Ammon's horn (tissue), 1 donor: ENCODE measurements around the gene PHF14.

Experiments
- DNase-seq: peaks from one replicate; pipeline ENCODE4 v3.0.0-alpha.2; 2016; ENCODE audit warnings: low spot score

Gene PHF14

DNA sequence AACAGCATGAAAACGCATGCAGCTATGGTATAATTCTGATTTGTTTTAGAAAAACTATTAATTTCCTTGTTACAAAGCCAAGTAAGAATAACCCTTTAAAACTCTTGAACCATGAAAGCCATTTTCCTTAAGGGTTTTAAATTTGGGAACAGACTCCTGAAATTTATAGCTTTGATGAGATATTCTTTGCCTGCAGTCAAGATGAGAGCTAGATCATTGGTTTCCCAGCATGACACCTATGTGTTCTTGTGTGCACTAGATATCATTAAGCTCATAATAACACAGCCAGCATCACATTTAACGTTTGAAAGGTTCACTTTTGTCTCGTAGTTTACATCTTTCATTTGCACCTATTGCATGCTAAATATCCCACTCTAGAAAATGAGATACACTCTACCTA lies 202.2 kb downstream of the PHF14 start:
- DNase-seq, result no peak

DNA sequence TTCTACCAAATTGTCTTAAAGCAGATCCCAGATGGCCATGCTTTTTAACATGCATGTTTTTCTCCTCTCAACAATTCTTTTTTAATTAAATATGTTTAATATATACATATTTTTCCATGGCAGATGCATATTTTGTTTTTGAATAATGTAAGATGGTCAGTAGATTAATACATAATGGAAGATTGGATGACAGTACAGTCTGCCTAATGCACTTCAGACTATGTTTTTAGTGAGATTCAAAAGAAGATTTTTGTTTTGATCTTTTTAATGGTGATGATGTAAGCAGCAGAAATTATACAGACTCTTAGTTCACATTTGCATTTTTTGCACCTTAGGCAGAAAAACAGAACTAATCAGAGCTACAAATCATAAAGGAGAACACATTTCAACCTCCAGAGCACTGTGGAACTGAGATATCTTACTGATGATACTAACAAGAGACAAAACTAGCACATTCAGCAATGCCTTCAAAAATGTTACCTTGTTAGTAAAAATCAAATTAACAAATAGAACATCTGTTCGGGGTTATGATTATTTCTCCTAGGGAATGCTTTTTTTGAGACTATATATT lies 203.4 kb downstream of the PHF14 start:
- DNase-seq, result no peak

DNA sequence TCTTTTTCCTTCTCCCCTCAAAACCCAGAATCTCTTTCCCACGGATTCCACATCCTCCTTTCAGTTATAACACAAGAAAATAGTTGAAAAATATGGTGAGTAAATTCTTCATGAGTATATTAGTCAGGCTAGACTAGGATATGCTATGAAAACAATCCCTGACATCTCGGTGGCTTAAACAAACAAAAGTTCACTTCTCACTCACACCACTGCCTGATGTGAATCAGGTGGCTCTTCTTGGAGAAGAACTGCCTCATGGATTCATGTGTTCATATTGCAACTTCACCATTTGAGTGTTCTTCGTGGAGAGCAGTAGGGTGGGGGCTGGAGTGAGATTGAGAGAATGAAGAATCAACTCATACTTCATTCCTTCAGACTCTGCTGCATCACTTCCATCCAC lies 204.1 kb downstream of the PHF14 start:
- DNase-seq, result no peak

DNA sequence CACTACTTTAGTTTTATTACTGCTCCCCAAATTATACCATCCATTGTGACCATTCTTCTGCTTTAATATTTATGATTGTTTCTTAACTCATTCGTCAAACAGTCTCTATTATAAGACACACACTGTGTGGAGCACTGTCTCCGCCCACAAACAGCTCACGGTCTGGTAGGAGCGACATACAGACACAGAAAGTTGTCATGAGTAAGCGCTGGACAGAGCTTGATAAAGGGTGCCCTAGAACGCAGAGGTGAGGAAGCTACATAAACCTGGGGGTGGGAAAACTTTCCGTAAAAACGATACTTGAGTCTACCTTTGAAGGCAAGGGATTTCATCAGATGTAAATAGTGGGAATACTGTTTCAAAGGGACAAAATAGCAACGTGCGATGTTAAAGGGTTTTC lies 207.9 kb downstream of the PHF14 start:
- no peak for DNase-seq

DNA sequence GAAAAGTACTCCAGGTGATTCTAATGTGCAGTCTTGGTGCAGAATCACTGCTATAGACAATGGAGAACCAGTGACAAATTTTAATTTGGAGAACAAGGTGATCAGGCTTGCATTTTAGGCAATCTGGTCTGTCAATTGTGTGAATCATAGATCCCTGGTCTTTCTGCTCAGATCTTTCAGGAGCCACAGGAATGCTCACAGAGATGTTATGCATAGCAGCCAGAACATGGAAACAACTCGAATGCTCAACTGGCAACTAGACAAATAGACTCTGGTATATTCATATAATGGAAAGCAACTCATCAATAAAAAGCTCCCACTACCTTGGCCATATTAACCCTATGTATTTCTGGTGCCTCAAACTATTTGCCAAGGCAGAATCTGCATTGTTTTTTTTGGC lies 209.1 kb downstream of the PHF14 start:
- DNase-seq, result no peak

DNA sequence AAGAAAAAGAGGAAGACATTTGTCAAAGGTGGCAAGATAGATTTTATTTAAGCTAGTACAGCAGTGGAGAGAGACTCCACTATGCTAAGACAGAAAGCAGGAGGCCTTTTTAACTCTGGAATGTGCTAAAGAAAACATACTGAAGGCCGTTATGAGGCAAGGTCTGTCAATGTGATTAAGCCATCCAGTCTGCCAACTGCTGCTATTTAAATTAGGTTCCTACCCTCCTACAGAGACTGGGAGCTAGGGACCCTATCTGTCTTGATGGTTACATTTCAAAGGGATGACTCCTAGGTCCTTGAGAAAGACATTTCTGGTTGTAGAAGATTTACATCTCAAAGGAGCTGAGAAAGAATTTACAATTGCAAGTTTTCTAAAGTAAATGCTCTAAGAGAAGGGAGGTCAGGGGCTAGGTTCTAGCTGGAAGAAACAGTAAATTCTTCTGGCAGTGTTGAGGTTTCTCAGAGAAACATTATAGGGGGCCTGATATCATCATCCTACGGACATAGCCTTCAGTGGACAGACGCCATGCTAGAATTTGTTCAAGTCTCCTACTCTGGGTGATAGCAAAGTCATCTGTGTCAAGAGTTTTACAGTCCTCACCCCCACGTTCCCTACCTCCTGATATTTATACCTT lies 211.6 kb downstream of the PHF14 start:
- DNase-seq, result no peak

DNA sequence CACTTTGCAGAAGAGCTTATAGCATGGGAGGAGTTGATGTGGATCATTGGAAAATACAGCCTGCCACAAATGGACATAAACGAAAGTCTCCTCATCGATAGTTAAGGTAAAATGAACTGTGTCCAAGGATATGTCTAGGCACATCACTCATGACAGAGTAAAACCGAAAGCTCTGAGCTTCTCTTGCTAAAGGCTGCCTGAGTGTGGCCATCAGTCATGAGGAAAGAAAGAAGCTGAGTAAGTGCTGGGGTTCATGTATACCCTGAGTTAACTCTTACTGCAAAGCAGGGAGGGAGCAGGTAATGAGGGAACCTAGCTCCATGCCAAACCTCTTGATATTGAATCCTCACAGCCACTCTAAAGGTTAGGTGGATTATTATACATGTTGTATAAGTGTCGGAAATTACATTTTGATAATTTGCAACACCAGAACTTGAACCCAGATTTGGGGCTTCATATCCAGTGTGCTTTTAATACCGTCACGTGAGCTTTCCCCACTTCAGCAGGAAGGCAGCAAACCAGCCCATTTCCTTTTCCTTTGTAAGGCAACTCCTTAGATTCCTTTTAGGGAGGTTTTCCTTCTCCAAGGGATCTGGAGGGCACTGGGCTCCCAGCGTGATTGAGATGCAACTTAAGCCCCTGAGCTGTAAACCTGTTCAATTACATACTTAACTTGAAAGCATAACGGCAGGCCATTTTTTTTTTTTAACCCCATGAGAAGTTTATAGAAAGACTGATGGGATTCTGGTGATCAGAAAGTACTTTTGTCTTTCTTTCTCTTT lies 215.0 kb downstream of the PHF14 start:
- DNase-seq, result no peak

DNA sequence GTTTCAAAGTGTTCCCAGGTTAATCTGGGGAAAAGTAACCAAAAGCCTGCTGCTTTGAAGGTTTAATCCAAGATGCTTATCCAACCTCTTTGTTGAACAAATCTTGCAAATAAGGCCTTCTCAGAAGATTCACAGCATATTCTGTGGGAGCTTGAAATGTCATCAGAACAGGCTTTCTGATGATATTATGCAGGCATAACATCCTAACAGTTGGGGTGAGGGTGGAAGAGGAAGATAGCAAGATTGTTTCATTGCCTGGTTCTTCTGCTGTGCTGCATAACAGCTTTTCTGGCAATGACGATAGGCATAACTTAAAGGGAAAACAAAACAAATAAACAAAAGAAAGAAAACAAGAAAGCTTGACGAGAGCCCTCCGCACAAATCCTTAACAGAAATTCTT lies 217.4 kb downstream of the PHF14 start:
- peak; percentile 35 for DNase-seq

DNA sequence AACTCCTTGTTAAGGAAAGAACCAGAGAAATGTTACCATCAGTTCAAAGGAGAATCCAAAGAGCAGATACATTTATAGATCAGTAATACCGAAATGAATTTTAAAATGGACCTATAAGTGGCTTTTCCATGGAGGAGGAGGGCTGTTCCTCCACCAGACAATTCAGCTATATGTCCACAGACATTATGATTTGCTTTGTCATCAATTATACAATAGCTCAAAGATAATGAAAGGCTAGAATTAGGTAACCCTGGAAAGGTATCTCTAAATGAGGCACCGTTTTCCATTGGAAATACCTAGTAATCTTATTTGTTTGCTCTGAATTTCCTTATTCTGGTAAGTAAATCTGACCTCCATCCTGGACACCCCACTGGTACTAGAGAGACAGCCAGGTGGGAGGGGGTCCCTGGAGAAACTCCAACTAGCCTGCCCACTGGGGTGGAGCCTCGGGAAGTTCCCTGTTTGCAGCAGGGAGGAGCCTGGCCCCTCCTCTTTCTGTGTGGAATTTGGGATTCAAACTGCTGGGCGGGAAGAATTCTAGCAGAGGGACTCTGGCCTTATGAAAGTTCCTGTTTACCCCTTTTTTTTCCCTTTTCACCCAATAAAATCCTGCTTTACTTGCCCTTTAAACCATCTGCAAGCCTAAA lies 218.0 kb downstream of the PHF14 start:
- no peak for DNase-seq

DNA sequence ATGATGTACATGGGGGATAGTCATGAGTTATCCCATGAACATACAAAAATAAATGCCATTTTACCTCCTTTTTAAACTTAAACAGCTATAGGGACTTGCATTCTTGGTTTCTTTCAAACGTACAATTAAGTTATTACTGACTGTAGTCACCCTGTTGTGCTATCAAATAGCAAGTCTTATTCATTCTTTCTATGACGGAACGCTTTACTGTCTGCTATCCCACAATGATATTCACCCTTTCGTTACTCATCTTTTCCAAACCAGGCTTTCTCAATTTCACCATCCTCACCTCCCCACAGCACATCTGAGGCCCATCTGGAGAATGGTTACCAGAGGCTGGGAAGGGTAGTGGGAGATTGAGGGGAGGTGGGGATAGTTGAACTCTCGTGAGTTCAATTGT lies 218.8 kb downstream of the PHF14 start:
- DNase-seq, result no peak

DNA sequence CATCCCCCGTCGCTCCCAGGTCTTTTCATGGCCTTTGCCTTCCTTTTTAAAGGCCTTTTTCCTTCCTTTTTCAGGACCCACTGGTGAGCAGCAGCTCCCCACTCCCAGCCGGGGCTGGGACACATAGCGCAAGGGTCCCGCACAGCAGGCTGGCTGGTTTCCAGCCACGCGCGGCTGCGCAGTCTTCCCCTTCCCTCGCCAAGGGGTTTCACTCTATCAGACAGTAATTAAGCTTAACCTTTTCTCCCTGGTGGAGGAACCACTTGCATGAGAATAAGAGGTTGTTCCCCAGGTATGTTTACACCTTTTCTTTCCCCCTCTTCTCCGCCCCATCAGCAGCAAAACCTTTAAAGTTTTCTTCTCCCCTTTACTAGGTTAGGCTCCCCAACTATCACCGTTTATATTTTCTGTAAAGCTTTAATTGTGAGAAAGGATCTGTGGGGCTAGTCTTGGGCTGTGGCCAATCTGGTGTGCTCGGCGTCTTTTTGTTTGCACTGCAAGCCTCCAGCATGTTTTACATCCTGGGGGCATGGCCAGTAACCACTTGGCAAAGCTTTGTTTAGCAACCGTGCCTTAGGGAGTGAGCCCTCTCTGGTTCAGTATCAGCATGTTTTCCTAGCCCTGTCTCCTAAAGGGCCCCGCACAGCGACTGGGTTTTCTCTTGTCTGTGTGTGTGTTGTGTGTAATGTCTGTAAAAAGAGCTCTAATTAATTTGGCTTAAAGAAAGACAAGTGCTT lies 219.6 kb downstream of the PHF14 start:
- DNase-seq, result peak; percentile 31

DNA sequence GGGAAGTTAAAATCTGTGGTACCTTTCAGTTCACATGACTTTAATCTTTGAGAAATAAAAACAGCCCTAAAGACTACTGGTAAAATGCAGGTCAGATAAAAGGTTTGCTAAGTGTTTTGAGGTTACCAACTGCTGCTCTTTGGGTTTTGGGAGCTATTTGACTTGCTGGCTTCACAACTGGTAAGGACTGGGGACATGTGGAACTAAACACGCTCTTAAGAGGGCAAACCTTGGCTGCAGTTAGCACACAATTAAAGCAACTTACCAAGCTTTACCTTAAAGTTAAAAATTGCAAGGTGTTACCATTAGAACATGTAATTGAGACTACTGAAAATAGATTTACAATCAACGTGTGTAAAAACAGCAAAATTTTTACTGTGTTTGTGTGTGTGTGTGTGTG lies 220.2 kb downstream of the PHF14 start:
- DNase-seq, result no peak

DNA sequence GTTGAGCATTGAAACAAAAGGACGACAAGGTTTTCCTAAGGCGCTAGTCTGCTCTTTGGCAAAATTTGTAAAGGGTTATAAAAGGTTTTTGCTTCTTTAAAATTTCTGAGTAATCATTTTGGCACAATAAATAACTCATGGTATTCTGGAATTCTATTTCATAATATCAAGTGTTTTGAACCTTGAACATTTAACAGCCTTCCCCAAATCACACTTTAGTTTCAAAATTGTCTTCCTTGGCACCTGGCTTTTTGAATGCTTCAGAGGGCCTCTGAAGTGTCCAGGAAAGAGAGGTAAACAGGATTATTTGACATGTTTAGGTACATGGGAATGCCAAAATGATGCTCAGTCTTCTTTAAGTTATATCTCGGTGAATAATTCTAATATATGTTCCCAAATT lies 220.8 kb downstream of the PHF14 start:
- DNase-seq, result no peak

DNA sequence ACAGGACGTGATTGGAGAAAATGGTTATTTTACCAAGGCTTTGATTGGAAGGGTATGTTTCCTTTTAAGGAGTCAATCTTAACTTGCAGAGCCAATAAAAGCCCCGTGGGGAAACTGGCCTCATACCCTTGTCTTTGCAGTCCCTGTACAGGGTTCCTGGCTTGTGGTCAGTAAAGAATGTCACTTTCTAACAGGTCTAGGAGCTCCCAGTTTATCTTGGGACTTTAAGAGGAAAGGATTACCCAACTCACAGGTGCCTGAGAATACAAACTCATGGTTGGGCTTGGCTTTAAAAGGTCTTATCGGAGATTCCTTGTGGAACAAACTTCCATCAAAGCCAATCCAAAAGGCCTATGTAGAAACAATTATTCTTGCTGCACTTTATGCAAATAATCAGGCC lies 221.8 kb downstream of the PHF14 start:
- DNase-seq, result no peak

DNA sequence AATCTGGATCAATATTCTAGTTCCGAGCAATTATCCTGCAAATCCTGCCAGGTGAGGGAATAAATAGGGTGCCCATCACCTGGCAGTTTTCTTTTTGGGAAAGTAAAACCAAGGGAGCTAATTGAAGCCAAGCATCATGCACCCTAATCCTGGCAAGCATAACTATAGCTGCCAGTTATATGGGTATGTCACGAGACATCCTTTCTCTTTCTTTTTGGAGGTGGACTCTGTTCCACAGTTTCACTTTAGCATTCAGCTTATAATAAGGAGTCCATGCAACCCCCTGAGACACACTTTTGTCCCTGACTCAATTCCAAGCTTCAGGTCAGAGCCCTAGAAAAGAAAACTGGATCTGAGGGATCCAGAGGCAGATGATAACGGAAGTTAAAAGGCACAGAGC lies 222.5 kb downstream of the PHF14 start:
- DNase-seq, result no peak

DNA sequence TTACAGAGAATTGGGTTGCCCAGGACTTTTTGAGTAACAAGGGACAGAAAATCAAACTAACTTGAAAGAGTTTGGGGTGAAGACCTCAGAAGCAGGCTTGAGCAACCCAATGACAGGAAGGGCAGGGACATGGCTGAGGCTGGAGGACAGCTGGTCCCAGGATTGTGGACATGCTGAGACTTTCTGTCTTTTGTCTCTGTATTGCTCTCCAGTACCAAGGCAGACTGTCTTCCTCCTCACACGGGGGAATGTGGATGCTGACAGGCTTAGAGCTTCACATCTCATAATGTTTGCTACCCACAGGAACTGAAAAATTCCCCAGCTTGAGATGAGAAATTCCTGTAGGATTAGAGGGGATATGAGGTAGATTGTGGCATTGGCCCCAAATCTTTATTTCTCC lies 229.6 kb downstream of the PHF14 start:
- no peak for DNase-seq

DNA sequence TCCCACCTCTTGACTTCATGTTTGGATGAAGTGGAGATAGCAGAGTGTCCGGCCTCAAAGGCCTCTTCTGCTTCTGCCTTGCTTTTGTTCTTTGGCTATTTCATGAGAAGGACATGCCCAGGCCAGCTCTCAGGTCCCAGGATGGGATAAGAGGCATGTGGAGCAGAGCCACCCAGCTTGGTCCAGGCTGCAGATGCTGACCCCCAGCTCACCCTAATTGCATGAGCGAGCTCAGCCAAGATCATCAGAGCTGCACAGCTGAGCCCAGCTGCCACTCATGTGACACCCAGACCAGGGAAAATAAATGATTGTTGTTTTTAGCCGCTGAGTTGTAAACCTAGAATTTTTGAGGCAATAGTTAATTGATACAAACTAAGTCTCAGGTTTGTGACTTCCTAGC lies 230.0 kb downstream of the PHF14 start:
- no peak for DNase-seq

DNA sequence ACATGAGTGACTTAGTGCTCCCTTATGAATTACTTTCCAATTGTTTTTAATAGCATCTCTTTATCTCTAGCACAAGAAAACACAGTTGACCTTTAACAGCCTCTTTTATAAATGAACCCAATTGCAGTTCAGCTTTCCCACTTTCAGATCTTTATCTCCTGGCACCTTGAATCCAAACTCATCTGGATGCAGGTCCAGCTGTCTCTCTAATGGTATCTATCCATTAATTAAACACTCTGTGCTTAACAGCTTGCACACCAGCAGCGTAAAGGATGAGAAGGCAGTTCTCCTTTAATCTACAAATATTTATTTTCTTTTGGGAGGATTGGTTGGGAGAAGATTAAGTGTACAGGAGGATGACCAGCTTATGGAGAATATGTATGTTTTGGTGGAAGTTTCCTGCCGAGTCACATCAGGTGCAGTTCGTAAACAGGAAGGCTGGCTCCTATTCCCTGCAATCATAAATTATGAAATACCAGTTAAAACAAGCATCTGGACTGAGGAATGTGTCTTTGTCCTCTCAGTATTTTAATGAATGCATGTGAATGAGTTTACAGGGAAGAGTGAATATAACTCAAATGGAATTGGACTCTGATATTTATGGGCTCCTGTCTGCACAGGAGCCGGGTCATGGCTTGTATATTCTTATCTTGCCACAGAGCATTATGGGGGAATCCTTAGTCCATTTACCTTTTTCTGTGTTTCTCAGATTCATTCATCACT lies 232.7 kb downstream of the PHF14 start:
- DNase-seq, result no peak

DNA sequence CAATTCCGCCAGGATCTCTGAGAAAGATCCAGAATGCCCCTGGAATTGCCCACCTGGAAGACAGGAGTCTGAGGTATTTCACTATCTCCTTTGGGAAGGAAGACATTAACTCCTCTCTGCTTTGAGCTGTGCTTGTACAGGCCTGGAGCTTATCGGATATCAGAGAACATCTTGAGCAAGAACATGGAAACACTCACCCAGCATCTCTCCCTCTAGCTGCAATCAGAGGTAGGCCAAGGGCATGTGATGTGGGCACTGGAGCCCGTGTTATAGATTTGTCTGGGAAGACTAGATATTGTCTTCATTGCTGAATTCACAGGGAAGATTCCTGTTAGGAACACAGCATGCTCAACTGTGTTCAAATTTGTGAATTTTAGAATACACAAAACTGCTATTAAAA lies 233.9 kb downstream of the PHF14 start:
- DNase-seq, result no peak

DNA sequence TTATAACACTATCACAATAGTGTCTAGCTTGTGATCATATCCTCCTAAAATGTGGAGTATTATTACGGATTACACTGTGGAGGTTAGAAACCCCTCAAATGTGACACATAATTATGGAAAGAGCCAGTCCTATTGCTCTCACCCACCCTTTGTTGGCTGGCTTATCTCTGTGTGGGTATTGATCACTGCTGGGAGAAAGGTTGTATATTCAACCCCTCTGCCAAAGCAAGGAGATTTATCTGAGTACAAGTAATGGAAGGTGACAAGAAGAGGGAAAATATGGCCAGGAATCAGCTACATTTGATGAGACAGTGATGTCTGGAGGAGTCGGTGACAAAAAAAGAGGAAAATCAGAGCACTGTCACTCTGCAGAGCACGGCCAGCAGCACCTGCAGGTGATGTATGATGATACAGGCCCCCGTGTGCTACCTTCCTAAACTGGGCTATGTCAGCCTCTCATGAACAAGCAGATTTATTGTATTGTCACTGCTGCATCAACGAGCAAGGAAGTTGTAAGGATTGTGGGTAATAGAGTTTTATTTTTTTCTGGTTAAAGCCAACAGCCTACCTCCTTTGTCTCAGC lies 235.3 kb downstream of the PHF14 start:
- no peak for DNase-seq

DNA sequence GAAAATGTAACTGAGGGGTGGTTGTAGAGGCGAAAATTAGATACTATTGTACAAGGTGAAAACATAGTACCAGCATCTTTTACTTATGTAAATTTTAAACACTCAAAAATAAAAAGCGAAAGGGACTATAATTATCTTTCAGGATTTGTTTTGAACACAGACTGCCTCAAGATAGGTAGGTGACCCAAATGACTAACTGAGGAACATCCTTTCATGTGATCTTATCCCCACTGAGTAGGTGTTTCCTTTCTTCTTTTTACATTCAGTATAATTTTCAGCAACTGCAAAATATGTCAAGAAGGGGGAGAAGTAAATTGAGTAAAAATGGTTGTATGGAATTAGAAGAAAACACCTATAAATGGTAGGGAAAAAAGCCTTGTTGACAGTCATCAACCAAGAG lies 236.7 kb downstream of the PHF14 start:
- no peak for DNase-seq
